ENCODE results near the gene CSF2RB.

Gene CSF2RB

DNA sequence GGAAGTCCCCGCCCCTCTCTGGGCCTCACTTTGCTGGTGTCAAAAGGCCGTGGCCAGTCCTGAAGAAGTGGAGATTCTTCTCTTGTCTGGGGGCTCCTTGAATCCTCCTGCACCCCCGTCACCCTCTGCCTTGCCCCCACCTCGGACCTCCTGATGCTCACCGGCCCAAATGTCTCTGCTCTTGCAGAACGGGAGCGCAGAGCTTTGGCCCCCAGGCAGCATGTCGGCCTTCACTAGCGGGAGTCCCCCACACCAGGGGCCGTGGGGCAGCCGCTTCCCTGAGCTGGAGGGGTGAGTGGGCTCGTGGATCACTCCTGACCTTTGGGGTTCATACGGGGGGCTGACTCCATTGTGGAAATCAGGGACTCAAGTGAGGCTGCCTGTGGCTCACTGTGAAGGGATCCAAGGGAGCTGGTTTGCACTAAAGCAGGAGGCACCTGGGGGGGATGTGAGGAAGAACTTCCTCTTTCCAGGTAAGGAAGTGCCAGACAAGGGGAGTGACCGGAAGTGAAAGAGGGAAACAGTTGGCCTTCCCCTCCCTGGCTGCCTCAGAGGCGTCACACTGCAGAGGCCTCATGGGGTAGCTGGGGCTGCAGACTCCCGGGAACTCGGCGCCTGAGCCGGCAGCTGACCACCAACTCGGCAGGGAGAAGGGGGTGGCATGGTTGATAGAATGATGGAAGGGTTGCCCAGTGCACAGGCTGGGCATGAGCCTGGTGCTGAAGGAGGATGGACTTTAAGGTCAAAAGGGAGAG lies 23.1 kb downstream of the CSF2RB start:
- no peak for DNase-seq (ENCODE audit: low spot score)

DNA sequence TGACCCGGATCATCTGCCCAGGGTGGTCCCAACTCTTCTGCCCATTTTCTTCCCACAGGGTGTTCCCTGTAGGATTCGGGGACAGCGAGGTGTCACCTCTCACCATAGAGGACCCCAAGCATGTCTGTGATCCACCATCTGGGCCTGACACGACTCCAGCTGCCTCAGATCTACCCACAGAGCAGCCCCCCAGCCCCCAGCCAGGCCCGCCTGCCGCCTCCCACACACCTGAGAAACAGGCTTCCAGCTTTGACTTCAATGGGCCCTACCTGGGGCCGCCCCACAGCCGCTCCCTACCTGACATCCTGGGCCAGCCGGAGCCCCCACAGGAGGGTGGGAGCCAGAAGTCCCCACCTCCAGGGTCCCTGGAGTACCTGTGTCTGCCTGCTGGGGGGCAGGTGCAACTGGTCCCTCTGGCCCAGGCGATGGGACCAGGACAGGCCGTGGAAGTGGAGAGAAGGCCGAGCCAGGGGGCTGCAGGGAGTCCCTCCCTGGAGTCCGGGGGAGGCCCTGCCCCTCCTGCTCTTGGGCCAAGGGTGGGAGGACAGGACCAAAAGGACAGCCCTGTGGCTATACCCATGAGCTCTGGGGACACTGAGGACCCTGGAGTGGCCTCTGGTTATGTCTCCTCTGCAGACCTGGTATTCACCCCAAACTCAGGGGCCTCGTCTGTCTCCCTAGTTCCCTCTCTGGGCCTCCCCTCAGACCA lies 24.0 kb downstream of the CSF2RB start:
- DNase-seq (ENCODE audit: low spot score), result no peak

DNA sequence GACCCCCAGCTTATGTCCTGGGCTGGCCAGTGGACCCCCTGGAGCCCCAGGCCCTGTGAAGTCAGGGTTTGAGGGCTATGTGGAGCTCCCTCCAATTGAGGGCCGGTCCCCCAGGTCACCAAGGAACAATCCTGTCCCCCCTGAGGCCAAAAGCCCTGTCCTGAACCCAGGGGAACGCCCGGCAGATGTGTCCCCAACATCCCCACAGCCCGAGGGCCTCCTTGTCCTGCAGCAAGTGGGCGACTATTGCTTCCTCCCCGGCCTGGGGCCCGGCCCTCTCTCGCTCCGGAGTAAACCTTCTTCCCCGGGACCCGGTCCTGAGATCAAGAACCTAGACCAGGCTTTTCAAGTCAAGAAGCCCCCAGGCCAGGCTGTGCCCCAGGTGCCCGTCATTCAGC lies 24.6 kb downstream of the CSF2RB start:
- no peak for DNase-seq (ENCODE audit: low spot score)

DNA sequence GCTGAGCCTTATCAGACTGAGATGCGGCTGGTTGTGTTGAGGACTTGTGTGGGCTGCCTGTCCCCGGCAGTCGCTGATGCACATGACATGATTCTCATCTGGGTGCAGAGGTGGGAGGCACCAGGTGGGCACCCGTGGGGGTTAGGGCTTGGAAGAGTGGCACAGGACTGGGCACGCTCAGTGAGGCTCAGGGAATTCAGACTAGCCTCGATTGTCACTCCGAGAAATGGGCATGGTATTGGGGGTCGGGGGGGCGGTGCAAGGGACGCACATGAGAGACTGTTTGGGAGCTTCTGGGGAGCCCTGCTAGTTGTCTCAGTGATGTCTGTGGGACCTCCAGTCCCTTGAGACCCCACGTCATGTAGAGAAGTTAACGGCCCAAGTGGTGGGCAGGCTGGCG lies 25.5 kb downstream of the CSF2RB start:
- DNase-seq (ENCODE audit: low spot score), result no peak

DNA sequence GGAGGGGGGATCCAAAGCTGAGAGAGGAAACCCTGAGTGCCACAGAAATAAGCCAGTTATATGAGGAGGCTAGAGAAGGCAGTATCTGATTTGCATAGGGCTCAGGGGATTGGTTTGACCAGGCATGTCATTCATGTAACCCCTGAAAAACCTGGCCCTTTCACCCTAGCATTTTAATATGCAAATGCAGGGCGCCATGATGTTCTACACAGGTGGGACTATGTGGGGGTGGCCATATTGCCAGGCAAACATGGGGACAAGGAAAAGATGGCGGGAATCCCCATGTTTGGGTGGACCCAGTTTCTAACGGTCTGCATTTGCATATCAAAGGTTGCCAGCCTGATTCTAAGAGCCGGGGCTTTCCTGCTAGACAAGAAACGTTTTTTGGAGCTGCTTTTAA lies 27.2 kb downstream of the CSF2RB start:
- DNase-seq (ENCODE audit: low spot score), result peak; percentile 48

DNA sequence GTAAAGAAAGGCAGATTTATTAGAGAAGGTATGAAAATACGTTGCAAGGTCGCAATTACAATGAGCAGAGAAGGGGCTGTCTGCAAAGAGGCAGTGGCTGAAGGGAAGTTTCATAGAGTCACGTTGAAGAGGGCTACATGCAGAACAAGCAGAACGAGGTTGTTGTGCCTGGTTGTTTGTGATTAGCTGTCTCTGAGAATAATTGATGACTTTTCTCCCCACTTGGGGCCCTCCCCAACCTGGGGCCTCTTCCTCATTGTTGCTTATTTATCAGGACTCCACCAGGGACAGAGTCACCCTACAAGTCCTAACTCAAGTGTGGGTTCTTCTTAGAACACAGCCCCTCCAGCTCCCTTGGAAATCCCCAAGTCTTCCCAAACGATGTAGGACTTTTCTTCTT lies 29.1 kb downstream of the CSF2RB start:
- DNase-seq (ENCODE audit: low spot score), result no peak

DNA sequence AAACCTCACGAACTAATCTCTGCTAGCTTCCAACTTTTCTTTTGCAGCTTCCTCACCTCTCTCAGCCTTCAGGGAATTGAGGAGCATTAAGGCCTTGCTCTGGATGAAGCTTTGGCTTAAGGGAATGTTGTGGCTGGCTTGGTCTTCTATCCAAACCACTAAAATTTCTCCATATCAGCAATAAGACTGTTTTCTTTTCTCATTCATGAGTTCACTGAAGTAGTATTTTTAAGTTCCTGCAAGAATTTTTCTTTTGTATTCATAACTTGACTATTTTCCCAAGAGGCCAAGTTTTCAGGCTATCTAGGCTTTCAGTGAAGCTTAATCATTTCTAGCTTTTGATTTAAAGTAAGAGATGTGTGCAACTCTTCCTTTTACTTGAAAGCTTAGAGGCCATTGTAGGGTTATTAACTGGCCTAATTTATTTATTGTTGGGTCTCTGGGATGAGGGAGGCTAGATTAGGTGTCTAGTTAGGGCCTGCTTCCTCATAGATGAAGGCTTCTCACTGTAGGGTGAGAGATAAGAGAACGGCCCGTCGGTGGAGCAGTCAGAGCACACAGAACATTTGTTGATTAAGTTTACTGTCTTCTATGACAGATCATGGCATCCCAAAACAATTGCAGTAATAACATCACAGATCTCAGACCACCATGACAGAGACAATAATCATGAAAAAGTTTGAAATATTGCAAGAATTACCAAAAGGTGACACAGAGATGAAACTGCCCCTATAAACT lies 33.2 kb downstream of the CSF2RB start:
- no peak for DNase-seq (ENCODE audit: low spot score)

DNA sequence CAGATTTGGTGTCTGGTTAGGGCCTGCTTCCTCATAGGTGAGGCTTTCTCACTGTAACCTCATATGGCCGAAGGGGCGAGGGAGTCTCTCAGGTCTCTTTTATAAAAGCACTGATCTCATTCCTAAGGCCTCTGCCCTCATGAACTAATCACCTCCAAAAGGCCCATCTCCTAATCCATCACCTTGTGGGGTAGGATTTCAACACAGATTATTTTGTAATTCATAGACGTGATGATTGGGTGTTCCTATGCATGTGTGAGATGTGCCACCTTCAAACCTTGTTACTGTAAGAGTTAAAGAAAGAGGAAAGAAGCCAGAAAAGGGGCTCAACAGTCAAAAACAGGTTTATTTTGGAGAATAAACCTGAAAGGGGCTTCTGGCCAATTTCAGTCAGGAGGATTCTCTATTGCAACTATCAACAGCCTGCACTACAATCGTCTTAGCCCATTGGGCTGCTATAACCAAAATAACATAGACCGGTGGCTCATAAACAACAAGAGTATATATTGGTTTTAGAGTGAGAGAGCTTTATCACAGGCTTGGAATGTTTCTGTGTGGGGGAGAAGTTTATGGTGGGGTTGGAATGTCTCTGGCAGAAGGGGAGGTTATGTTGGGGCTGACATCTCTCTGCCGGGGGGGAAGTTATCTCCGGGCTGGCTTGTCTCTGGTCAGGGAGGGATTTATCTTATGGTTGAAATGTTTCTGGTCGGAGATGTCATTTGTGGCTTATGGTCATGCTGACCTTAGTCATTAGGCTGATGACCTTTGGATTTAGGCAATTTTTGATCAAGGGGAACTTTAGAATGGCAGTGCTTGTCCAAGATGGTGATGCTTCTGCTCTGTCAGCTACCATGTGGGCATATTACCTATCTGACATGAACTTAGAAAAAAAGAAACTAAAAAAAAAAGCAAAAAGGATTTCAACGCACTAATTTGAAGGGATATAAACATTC lies 35.1 kb downstream of the CSF2RB start:
- DNase-seq (ENCODE audit: low spot score), result no peak

DNA sequence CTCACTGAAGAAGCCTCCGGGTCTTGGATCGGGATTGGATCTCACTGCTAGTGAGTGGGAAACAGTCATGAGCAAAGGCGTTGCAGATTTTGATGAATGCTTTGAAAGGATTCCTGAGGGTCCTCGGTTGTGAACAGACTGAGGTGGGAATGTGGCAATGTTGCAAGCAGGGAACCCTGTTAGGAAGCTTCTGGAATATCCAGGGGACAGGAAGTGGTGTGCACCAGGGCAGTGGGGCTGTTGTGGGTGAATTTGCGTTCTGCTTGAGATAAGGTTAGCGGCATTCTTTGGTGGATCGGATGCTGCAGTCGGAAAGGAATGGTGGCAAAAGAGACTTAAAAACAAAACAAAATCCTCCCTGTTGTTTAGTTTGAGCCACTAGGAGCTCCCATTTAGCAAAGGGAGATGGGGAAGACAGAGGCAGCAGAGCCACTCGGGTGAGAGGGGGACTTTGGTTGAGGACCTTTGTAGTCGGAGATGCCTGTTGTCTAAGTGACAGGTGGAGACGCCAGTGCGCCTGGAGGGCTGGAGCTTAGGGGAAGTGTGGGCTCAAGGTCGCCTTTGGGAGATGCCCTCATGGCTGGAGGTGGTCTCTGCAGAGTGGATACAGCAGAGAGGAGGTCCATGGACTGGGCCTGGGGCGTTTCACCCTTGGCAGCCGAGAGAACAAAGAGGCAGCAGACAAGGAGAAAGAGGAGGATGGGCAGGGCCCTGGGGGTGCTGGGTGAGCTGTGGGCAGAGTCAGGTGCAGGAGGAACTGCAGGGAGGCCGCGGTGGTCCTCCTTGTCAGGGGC lies 37.6 kb downstream of the CSF2RB start:
- DNase-seq (ENCODE audit: low spot score), result no peak

DNA sequence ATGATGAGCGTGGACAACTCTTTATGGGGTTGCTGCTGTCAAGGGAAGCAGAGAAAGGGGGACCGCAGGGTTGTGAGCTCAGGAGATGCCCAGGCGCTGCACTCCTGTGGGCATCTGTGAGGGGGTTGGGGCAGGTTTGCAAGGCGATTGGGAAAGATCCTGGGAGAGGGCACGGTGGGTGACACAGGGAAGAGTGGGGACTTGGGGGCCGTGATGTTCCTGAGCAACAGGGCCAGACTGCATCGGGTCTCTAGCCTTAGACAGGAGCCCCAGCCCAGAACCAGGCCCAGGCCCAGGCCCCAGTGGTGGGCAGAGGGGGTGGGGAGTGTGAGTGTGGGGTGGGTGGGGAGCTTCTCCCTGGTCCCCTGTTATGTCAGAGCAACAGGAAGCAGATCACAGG lies 38.3 kb downstream of the CSF2RB start:
- no peak for DNase-seq (ENCODE audit: low spot score)

DNA sequence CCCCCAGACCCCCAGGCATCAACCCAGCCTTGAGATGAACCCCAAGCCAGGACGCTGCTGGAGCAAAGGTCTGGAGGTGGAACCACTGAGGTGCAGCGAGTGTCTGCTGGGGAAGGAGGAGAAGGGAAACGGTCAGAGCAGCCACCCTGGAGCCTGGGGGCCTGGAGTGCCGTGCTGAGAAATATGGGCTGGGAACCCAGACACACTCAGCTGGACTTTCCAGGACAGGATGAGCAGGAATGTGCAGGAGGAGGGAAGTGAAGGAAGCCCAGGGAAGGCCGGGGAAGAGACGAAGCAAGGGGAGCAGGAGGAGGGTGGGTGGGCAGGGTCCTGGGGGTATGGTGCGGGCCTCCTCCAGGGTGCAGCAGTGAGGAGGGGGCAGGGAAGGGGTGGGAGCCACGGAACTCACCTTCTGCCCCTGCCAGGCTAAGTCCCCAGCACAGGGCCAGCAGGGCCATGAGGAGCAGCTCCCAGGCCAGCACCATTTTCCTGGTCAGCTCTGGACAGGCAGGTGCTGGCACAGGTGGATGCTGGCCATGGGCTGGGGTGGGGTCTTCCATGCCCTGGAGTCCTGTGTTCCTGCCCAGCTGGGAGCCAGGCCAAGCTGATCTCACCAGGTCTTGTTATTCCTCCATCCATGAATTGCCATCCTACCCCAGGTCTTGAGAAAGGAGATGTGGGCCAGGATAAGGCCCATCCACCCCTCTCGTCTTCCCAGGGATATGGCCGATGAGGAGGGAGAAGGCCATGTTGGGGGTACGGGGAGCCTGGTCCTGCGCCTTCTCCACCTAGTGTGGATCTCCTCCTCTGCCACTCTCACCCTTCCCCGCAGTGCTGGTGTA lies 40.0 kb downstream of the CSF2RB start:
- no peak for DNase-seq (ENCODE audit: low spot score)

DNA sequence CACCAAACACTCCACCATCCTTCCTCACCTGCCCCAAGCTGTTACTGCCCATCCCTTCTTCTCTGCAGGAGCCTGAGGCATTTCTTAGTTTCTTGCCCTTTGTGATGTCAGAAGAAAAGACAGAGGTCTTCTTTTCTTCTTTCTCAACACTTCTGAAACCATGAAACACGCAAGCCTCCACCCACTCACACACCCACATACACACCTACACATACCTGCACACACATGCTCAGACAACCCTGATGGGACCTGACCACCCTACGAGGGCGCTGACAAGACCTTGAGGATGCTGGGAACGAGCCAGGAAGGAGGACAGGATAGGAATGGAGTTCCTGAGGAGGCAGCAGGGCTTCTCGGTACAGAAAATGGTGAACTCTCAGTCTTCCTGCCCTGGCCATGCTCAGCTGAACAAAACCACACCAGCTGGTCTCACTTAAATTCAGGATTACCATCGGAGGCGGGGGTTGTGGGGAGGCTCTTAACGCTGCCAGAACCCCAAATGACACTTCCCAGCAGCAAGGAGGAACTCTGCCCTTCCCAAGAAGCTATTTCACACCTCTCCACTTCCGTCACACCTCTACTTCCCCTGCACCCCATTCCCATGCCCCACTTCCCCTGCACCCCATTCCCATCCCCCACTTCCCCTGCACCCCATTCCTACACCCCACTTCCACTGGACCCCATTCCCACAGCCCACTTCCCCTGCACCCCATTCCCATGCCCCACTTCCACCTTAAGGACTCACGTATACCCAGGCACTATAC lies 41.0 kb downstream of the CSF2RB start:
- no peak for DNase-seq (ENCODE audit: low spot score)

DNA sequence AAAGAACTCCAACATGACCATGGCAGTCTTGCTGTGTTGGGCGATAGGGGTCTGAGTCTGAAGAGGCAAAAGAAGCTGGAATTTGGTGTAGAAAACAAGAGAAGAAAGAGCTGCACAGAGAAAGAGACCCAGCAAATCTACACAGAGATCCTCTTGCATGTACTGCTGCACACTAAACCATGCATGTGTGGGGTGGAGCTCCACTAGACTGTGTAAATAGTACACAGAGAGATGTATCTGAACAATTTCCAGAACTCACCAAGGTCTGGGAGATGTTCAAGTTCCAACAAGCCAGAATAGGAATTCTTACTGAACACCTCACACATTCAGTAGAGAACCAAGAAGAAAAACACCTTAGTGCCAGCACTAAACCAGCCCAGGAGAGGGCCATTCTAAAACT lies 42.3 kb downstream of the CSF2RB start:
- DNase-seq (ENCODE audit: low spot score), result no peak

DNA sequence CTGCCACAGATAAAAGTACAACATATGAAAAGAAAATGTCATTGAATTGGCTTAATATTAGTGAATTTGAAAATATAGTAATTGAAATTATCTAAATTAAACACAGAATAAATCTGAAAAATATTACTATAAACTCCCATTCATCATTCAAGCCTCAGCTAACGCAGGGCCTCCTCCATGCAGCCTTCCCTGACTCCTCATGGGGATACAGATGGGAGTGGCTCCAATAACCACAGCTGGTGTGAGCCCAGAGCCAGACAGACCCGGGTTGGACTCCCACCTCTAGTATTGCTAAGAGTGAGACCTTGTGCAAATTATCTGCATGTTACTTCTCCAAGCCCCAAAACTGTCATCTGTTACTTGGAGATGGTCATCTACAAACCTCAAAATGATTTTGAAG lies 44.9 kb downstream of the CSF2RB start:
- DNase-seq (ENCODE audit: low spot score), result no peak

DNA sequence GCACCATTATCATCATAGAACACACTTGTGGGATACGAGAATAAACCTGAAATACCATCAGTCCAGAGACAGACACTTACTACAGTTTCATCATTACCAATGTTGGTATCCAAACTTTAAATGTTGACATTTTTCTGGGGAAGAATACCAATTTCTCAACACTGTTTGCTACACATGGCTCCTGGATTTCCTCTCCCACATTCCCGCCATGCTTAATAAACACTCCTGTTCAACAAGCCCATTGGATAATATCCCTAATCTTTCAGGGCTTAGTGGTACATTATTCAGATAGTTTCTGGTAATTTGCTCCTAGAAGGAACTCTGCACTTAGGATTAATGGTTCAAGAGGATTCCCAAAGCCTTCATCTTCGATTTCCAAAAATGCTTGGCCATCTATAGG lies 48.2 kb downstream of the CSF2RB start:
- DNase-seq (ENCODE audit: low spot score), result no peak

DNA sequence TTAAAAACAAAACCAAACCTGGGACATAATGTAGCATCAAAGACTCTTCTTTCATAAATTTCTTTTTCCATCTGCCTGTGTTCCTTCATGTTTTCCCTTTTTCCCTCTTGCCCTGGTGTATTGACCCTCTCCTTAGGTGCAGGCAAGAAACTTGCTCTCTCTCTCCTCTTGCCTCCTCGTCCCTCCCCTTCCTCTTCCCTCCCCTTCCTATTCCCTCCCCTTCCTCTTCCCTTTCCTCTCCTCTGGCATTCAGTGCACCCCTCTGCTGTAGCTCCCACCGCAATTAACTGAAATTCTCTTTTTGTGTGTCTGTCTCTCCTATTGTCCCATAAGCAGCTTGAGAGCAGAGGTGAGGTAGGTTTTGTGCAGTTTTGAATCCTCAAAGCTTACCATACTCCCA lies 49.9 kb downstream of the CSF2RB start:
- no peak for DNase-seq (ENCODE audit: low spot score)

DNA sequence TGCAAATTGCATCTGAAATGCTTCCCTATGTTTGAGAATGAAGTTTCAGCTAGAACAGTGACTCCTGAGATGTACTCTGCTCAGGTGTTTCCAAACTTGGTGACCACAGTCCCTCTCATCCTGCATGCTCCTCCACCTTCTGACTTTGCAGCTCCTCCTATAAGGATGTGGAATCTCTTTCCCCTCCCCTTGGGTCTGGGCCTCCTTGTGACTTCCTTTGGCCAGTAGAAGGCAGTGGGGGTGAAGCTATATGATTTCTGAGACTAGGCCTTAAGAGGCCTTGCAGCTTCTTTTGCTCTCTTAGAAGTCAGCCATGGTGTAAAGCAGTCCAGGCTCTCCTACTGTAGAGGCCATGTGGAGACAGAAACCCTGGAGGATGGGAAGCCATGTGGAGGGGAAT lies 50.7 kb downstream of the CSF2RB start:
- DNase-seq (ENCODE audit: low spot score), result no peak

DNA sequence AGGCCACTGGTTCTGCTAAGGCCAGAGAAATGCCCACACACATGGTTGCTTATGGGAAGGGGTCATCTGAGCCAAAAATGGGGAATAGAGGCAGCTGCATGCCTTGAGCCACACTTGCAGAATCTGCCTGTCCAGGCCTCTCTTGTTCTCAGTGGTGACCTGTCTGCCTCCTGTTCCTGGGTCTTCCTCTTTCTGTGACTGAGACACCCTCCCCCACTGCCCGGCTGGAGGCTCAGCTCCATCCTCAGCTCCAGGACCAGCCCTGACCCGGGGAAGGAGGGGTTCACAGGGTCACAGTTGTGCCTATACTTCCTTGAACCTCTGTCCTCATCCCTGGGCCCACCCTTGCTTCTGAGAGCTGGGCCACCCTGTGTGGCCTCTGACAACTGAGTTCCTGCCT lies 52.3 kb downstream of the CSF2RB start:
- no peak for DNase-seq (ENCODE audit: low spot score)

DNA sequence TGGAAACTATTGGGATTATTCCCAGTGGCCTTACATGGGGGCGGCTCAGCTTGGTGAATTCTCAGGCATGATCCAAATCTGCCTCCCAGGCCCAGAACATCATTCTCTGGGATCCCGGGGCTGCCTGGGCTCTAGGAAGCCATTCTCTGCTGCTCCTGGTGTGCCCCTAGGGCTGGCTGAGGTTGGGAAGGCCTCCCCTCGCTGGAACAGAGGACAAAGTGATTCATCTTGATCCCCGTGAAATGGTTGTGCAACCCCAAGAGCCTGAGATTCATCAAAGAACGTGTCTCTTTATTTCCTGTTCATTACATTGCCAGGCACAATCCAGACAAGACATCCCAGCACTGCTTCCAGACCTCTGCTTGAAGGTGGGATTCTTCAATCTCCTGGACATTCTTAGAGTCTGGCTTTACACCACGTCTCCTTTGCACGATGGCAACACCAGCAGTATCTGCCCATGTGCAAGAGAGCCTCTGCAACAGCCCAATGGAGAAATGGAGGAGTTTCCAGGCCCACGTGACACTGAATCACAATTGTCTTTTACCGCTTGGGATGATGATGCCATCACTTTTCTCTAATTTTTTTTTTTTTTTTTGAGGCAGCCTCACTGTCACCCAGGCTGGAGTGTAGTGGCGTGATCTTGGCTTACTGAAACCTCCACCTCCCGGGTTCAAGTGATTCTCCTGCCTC lies 53.6 kb downstream of the CSF2RB start:
- DNase-seq (ENCODE audit: low spot score), result no peak
